Endothelial cell (in vitro differentiated cells): ENCODE results near the gene VSIG10L. TPM values are rescaled to one million over a fixed set of nuclear protein-coding genes. Genes with fewer than 3 reads are reported as not detected.

Source experiments
- DNase-seq: peaks from one replicate; pipeline ENCODE4 v3.0.0; 2021; ENCODE audit warnings: low spot score
- H3K27ac Mint-ChIP-seq: one replicate; pipeline ENCODE4 v1.8.0; 2021; ENCODE audit warnings: mixed read lengths, inconsistent platforms; ENCODE audit not compliant: unreplicated experiment
- H3K27me3 Mint-ChIP-seq: one replicate; pipeline ENCODE4 v1.8.0; 2021; ENCODE audit warnings: mild to moderate bottlenecking, moderate library complexity, mixed read lengths, inconsistent platforms; ENCODE audit not compliant: unreplicated experiment
- H3K36me3 Mint-ChIP-seq: one replicate; pipeline ENCODE4 v1.8.0; 2021; ENCODE audit warnings: mild to moderate bottlenecking, low read depth, mixed read lengths, inconsistent platforms; ENCODE audit not compliant: unreplicated experiment
- H3K4me1 Mint-ChIP-seq: one replicate; pipeline ENCODE4 v1.8.0; 2021; ENCODE audit warnings: mild to moderate bottlenecking, mixed read lengths, inconsistent platforms; ENCODE audit not compliant: unreplicated experiment
- H3K4me3 Mint-ChIP-seq: one replicate; pipeline ENCODE4 v1.8.0; 2021; ENCODE audit warnings: mild to moderate bottlenecking, mixed read lengths, inconsistent platforms; ENCODE audit not compliant: unreplicated experiment
- H3K9me3 Mint-ChIP-seq: one replicate; pipeline ENCODE4 v1.8.0; 2021; ENCODE audit warnings: mixed read lengths, inconsistent platforms; ENCODE audit not compliant: unreplicated experiment
- total RNA-seq: library from RNA; stranded (reverse); fragmentation: NEBNext Ultra II Directional; extraction: Animal tissue kit (Norgen Biotek cat#: 25700); gene quantifications from one replicate; pipeline ENCODE4 v1.2.1, GENCODE V29; 2021; ENCODE audit not compliant: unreplicated experiment
- TF ChIP-seq, protein P1 (sequence below): fragments of 200-600 bp; sonication (generic); IDR thresholded peaks from one replicate; pipeline ENCODE4 v1.5.0; 2021; ENCODE audit warnings: antibody characterized with exemption; ENCODE audit not compliant: unreplicated experiment

The VSIG10L gene
- total RNA-seq, 1 donor from 2014 or later: 5.9 TPM

DNA sequence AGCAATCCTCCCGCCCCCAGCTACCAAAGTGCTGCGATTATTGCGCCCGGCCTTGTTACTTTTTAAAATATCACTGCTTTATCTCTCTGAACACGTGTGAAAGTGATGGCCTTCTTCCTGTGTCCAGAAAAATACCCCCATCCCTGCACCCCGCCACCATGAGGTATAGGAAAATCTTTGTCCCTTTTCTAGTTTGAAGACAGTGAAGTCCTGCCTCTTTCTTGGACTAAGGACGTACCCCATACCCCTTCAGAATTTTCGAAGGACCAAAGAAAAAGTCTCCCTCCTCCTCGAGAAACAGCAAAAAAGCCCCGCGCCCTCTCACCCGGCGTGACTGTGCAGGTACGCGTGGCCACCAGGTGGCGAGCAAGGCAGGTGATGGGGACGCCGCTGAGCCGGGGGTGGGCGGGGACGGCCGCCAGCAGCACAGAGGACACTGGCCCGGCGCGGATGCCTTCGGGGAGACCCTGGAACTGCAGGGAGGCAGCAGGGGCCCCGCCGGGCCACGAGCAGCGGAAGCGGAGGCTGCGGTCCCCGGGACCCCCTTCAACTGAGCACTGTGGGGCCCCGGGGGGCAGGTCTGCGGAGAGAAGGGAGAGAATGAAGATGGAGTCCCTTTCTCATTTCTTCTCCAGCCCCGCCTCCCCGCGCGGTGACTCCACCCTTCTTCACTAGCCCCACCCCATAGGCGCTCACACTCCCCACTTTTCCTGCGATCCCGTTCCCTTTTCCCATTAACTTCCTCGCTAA lies 3.2 kb downstream of the VSIG10L start:
- H3K4me3 Mint-ChIP-seq: peak overlapping the region; percentile 97
- TF ChIP-seq, protein P1, sequence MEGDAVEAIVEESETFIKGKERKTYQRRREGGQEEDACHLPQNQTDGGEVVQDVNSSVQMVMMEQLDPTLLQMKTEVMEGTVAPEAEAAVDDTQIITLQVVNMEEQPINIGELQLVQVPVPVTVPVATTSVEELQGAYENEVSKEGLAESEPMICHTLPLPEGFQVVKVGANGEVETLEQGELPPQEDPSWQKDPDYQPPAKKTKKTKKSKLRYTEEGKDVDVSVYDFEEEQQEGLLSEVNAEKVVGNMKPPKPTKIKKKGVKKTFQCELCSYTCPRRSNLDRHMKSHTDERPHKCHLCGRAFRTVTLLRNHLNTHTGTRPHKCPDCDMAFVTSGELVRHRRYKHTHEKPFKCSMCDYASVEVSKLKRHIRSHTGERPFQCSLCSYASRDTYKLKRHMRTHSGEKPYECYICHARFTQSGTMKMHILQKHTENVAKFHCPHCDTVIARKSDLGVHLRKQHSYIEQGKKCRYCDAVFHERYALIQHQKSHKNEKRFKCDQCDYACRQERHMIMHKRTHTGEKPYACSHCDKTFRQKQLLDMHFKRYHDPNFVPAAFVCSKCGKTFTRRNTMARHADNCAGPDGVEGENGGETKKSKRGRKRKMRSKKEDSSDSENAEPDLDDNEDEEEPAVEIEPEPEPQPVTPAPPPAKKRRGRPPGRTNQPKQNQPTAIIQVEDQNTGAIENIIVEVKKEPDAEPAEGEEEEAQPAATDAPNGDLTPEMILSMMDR: peak; percentile 87
- H3K36me3 Mint-ChIP-seq: peaks cover 17% of the 10 kb centered on the region

DNA sequence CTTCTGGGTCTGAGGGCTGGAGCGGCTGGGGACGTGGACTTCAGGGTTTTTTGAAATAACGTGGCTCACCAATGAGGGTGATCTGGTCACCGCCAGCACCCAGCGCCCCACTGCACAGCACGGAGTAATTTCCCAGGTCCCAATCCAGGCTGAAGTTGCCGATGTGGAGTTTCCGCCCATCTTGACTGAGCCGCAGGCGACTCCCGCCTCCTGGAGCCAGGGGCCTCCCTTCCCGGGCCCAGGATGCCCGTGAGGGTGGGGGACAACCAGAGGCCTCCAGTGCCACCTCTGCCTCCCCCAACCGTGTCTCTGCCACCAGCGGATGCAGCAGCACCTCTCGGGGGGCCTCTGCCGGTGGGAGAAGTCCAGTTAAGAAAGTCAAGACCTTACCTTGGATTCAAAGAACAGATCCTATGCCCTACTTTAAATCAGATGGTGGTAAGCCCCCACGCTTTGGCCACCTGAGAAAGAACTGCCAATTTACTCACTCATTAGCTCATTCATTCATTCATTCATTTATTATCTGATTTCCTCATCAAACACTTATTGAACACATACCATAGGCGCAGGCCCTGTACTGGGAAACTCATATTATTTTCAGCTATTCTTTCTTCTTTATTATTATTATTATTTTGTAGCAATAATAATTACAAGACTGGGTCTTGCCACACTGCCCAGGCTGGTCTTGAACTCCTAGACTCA lies 3.9 kb downstream of the VSIG10L start:
- H3K4me1 Mint-ChIP-seq: peaks cover 27% of the 10 kb centered on the region
- H3K4me3 Mint-ChIP-seq: peak overlapping the region; percentile 97
- H3K36me3 Mint-ChIP-seq: peaks cover 17% of the 10 kb centered on the region
- peaks cover 15% of the 10 kb centered on the region for H3K27me3 Mint-ChIP-seq
- TF ChIP-seq, protein P1: no peak
- no peak for DNase-seq
- H3K27ac Mint-ChIP-seq: no peak overlapping the region
- H3K9me3 Mint-ChIP-seq: no peaks in the 10 kb centered on the region

More for the DNA sequence above, 3.2 kb downstream of the VSIG10L start:
- Mint-ChIP-seq H3K9me3 (no peaks in the 10 kb centered on the region), H3K27me3 (peaks cover 17% of the 10 kb centered on the region), H3K4me1 (peaks cover 28% of the 10 kb centered on the region), H3K27ac (peak overlapping the region; percentile 92)
- DNase-seq: peak; percentile 92

DNA sequence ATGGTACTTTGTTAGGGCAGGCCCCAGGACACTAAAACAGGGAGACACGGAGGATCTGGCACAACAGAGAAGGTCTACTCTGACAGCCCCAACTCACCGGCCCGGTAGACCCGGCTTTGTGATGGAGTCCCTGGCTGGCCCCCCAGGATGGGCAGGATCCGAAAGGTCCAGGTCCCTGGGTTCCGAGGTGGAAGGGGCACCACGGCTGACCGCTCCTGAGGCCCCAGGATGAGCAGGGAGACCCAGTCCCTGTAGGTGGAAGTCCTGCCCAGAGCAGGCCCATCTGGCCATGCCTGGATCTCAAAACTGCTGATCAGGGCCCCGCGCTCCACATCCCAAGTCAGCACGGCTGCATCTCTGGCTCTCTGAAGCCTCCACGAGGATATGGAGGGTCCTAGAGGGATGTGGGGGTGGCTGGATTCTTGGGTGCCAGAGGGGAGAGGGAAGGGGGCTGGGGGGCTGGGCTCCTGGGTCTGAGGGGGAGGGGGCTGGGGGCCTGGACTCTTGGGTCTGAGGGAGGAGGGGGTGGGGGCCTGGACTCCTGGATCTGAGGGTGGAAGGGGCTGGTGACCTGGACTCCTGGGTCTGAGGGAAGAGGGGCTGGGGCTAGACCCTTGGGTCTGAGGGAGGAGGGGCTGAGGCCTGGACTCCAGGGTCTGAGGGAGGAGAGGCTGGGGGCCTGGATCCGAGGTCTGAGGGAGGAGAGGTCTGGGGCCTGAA lies 4.6 kb downstream of the VSIG10L start:
- no peak overlapping the region for H3K4me3 Mint-ChIP-seq
- H3K4me1 Mint-ChIP-seq: peaks cover 20% of the 10 kb centered on the region
- peaks cover 12% of the 10 kb centered on the region for H3K36me3 Mint-ChIP-seq
- DNase-seq: no peak
- peaks cover 13% of the 10 kb centered on the region for H3K27me3 Mint-ChIP-seq
- TF ChIP-seq, protein P1: no peak
- no peaks in the 10 kb centered on the region for H3K9me3 Mint-ChIP-seq
- no peak overlapping the region for H3K27ac Mint-ChIP-seq

DNA sequence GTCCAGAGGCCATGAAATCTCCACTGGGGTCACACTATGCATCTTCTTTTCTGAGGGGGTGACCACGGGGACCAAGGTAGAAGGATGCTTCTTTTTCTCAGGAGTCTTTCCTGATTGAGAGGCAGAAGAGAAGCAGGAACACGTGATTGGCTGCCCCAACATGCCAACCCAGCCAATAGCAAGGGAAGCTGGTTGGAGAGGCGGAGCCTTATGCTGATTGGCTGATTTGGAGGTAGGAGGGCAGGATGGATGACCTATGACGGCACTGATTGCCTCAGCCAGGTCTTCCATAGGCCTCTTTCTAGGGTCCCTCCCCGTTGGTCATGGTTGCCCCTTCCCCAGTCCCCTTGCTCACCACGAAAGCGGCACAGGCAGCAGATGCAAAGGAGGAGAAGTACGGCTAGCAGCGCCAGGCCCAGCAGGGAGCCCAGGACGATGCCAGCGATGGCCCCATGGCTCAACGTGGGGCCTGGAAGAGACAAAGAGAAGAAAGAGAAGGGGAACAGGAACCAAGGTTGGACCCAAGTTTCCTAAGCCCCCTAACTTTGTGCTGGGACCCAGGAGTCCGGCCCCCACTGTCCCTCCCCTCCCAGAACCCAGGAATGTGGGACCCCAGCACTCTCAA lies 8.0 kb downstream of the VSIG10L start:
- Mint-ChIP-seq H3K27ac (no peak overlapping the region), H3K4me1 (peaks cover 11% of the 10 kb centered on the region), H3K36me3 (peaks cover 30% of the 10 kb centered on the region), H3K9me3 (peaks cover 9% of the 10 kb centered on the region), H3K27me3 (peaks cover 11% of the 10 kb centered on the region), H3K4me3 (no peak overlapping the region)
- TF ChIP-seq, protein P1: no peak
- DNase-seq: no peak
